Lower lobe of right lung (tissue), 2 donors: ENCODE results near the gene TRMT6. TPM values are rescaled to one million over a fixed set of nuclear protein-coding genes. Genes with fewer than 3 reads are reported as not detected.

ENCODE experiments used
- ATAC-seq, 2 donors: fragments of 200-7000 bp; cut with Tn5 transposase; one replicate each; pipeline ENCODE4 v1.9.1; 2020 to 2022; ENCODE audit warnings: mild to moderate bottlenecking in 2 of 2, moderate library complexity in 2 of 2
- DNase-seq: peaks from one replicate; pipeline ENCODE4 v3.0.0-alpha.2; 2020
- H3K27ac ChIP-seq: fragments of 200-600 bp; one replicate; pipeline ENCODE4 v1.8.0; 2022
- H3K27me3 ChIP-seq: fragments of 200-600 bp; one replicate; pipeline ENCODE4 v1.8.0; 2022; ENCODE audit warnings: low read depth
- H3K36me3 ChIP-seq: fragments of 200-600 bp; one replicate; pipeline ENCODE4 v1.8.0; 2022; ENCODE audit warnings: mild to moderate bottlenecking
- H3K4me1 ChIP-seq: fragments of 200-600 bp; one replicate; pipeline ENCODE4 v1.8.0; 2022
- H3K4me3 ChIP-seq: fragments of 200-600 bp; one replicate; pipeline ENCODE4 v1.8.0; 2022; ENCODE audit warnings: mild to moderate bottlenecking
- H3K9me3 ChIP-seq: fragments of 200-600 bp; one replicate; pipeline ENCODE4 v1.8.0; 2022
- CTCF ChIP-seq: fragments of 200-600 bp; IDR thresholded peaks from one replicate; pipeline ENCODE4 v1.8.0; 2022; ENCODE audit warnings: antibody characterized with exemption, mild to moderate bottlenecking
- intact Hi-C: fragments of 100-400 bp; cut with DNase I; formaldehyde crosslinking; loops from one replicate; pipeline ENCODE4 v1.11.0; 2022
- total RNA-seq: library from RNA; stranded (reverse); fragmentation: NEBNext Ultra II Directional; extraction: Animal tissue kit (Norgen Biotek cat#: 25700); gene quantifications from one replicate; pipeline ENCODE4 v1.2.1, GENCODE V29; 2021
- donor health status: DM: no; HTN: yes; CAD: no; lungs with severe emphysema.

The TRMT6 gene
- total RNA-seq, 1 donor from 2014 or later, result 11.0 TPM

- H3K4me3 ChIP-seq, result no peak overlapping the region
- intact Hi-C loops, result no loop called here
- no peaks in the 10 kb centered on the region for H3K9me3 ChIP-seq
- no peak for DNase-seq
- no peak overlapping the region for H3K27ac ChIP-seq
- TF ChIP-seq CTCF, result no peak
- H3K36me3 ChIP-seq, result no peaks in the 10 kb centered on the region
- no peaks in the 10 kb centered on the region for H3K27me3 ChIP-seq
- H3K4me1 ChIP-seq, result no peaks in the 10 kb centered on the region
- no peak for ATAC-seq
Observed at GRCh38 chr20:5895626-5896025, 54.7 kb downstream of the TRMT6 start.

- ATAC-seq (no peak), DNase-seq (no peak)
- H3K4me1 ChIP-seq, result no peaks in the 10 kb centered on the region
- no peaks in the 10 kb centered on the region for H3K27me3 ChIP-seq
- intact Hi-C loops, result no loop called here
- H3K36me3 ChIP-seq, result no peaks in the 10 kb centered on the region
- H3K27ac ChIP-seq, result no peak overlapping the region
- no peaks in the 10 kb centered on the region for H3K9me3 ChIP-seq
- H3K4me3 ChIP-seq, result no peak overlapping the region
- TF ChIP-seq CTCF, result no peak
Observed at GRCh38 chr20:5893621-5894020, 56.7 kb downstream of the TRMT6 start.

GRCh38 chr20:5893052-5893451 is 57.3 kb downstream of the TRMT6 start:
- Histone ChIP-seq H3K4me1 (no peaks in the 10 kb centered on the region), H3K27ac (no peak overlapping the region), H3K4me3 (no peak overlapping the region), H3K9me3 (no peaks in the 10 kb centered on the region), H3K27me3 (no peaks in the 10 kb centered on the region), H3K36me3 (no peaks in the 10 kb centered on the region)
- ATAC-seq (no peak), DNase-seq (no peak)
- intact Hi-C loops, result no loop called here
- TF ChIP-seq CTCF, result no peak

- H3K4me3 ChIP-seq, result no peak overlapping the region
- intact Hi-C loops, result no loop called here
- no peaks in the 10 kb centered on the region for H3K9me3 ChIP-seq
- no peak for ATAC-seq
- H3K27me3 ChIP-seq, result no peaks in the 10 kb centered on the region
- H3K27ac ChIP-seq, result no peak overlapping the region
- TF ChIP-seq CTCF, result no peak
- no peaks in the 10 kb centered on the region for H3K36me3 ChIP-seq
- DNase-seq, result no peak
- H3K4me1 ChIP-seq, result no peaks in the 10 kb centered on the region
Observed at GRCh38 chr20:5890773-5891441, 59.4 kb downstream of the TRMT6 start.

- H3K9me3 ChIP-seq, result no peaks in the 10 kb centered on the region
- no peaks in the 10 kb centered on the region for H3K27me3 ChIP-seq
- H3K27ac ChIP-seq, result no peak overlapping the region
- TF ChIP-seq CTCF, result no peak
- DNase-seq, result no peak
- no peak for ATAC-seq
- H3K4me3 ChIP-seq, result no peak overlapping the region
- H3K4me1 ChIP-seq, result no peaks in the 10 kb centered on the region
- no peaks in the 10 kb centered on the region for H3K36me3 ChIP-seq
- intact Hi-C loops, result no loop called here
Observed at GRCh38 chr20:5888041-5888440, 62.3 kb downstream of the TRMT6 start.
